Activated CD4-positive, alpha-beta memory T cell treated with anti-CD3 and anti-CD28 coated beads, Interleukin-2, amount 10 ng/mL, durations not matched to agents 7 days and 5 days (primary cell): Measurements from ENCODE around the gene NSMCE1. TPM values are rescaled to one million over a fixed set of nuclear protein-coding genes. Genes with fewer than 3 reads are reported as not detected.
A peak's percentile ranks its signal among the peaks of the same experiment; 100 is the strongest.

ENCODE experiments used
- CTCF ChIA-PET: fragments of 350-600 bp; sonication (Branson Sonifier 250); formaldehyde crosslinking; loops from one replicate; lab custom pipeline; 2021; ENCODE audit warnings: antibody characterized with exemption, inconsistent platforms; lab: Charles Lee
- POLR2A ChIA-PET: fragments of 350-600 bp; sonication (Branson Sonifier 250); formaldehyde crosslinking; loops from one replicate; lab custom pipeline; 2021; ENCODE audit warnings: antibody characterized with exemption; lab: Charles Lee
- DNase-seq: peaks from one replicate; pipeline ENCODE4 v3.0.0-alpha.2; 2020
- H3K27ac Mint-ChIP-seq: one replicate; pipeline ENCODE4 v1.8.0; 2021; ENCODE audit warnings: mild to moderate bottlenecking, mixed read lengths
- H3K27me3 Mint-ChIP-seq: one replicate; pipeline ENCODE4 v1.8.0; 2021; ENCODE audit warnings: mixed read lengths
- H3K36me3 Mint-ChIP-seq: one replicate; pipeline ENCODE4 v1.8.0; 2021; ENCODE audit warnings: low read depth, mixed read lengths
- H3K4me1 Mint-ChIP-seq: one replicate; pipeline ENCODE4 v1.8.0; 2021; ENCODE audit warnings: mixed read lengths
- H3K4me3 Mint-ChIP-seq: one replicate; pipeline ENCODE4 v1.8.0; 2021; ENCODE audit warnings: mild to moderate bottlenecking, mixed read lengths
- H3K9me3 Mint-ChIP-seq: one replicate; pipeline ENCODE4 v1.8.0; 2021; ENCODE audit warnings: mixed read lengths
- total RNA-seq, 2 experiments: library from RNA; stranded (reverse); gene quantifications; one replicate each; pipeline ENCODE4 v1.2.3, GENCODE V29; 2021

Gene NSMCE1
- total RNA-seq, 2 experiments from 2014 or later: 100 to 106 TPM

DNA sequence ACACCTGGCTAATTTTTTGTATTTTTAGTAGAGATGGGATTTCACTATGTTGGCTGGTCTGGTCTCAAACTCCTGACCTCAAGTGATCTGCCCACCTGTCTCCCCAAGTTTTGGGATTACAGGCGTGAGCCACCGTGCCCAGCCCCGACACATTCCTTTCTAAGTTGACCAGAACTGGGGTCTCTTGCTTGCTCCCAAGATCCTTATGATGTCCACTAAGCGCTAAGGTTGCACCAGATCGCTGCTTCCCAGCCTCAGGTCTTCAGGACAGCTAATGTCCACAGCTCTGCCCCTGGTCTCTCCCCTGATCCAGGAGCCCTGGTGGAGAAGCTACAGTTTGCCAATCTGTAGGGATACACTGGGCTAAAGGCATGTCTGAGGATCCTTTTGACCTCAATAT lies 29.5 kb downstream of the NSMCE1 start:
- no peak for DNase-seq

DNA sequence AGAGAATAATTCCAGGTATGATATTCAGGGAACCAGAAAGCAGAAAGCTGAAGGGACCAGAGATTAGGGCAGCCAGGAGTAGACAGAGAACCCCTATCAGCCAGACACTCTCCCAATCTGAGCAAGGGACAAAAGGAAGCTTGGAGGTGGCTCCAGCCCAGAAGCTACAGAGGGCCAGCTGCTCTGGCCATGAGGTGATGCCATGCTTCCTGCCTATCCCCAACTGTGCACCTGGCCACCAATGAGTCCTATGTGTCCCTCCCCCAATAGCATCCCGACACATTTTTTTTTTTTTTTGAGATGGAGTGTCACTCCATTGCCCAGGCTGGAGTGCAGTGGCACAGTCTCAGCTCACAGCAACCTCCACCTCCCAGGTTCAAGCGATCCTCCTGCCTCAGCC lies 30.0 kb downstream of the NSMCE1 start:
- Mint-ChIP-seq H3K27ac (peak overlapping the region; percentile 100), H3K27me3 (no peaks in the 10 kb centered on the region), H3K36me3 (peaks cover 50% of the 10 kb centered on the region), H3K9me3 (no peaks in the 10 kb centered on the region), H3K4me1 (peaks cover 87% of the 10 kb centered on the region), H3K4me3 (no peak overlapping the region)
- POLR2A ChIA-PET: interaction anchor here (1.1 to 14.5 kb wide), 8 partner anchors 11 to 135 kb away, joined by 3 to 448 read pairs (median 29); partner anchors contain the start of genes IL4R, KDM8 and NSMCE1
- DNase-seq: no peak
- CTCF ChIA-PET: interaction anchor here (0.5 to 6.5 kb wide), 2 partner anchors 80 to 1773 kb away, joined by 3 to 146 read pairs; no protein-coding TSS in a partner anchor

More for the DNA sequence above, 29.5 kb downstream of the NSMCE1 start:
- ChIA-PET CTCF (interaction anchor here (0.5 to 6.5 kb wide), 3 partner anchors 9 to 1772 kb away, joined by 3 to 146 read pairs (median 3); no protein-coding TSS in a partner anchor), POLR2A (interaction anchor here (1.0 to 14.5 kb wide), 10 partner anchors 11 to 135 kb away, joined by 3 to 448 read pairs (median 6); partner anchors contain the start of genes IL4R, KDM8 and NSMCE1)
- peak overlapping the region; percentile 100 for H3K27ac Mint-ChIP-seq
- no peaks in the 10 kb centered on the region for H3K27me3 Mint-ChIP-seq
- peaks cover 50% of the 10 kb centered on the region for H3K36me3 Mint-ChIP-seq
- no peak overlapping the region for H3K4me3 Mint-ChIP-seq
- peaks cover 87% of the 10 kb centered on the region for H3K4me1 Mint-ChIP-seq
- H3K9me3 Mint-ChIP-seq: no peaks in the 10 kb centered on the region

- Mint-ChIP-seq H3K4me3 (peak overlapping the region; percentile 60), H3K4me1 (peaks cover 88% of the 10 kb centered on the region), H3K27ac (peak overlapping the region; percentile 100), H3K36me3 (peaks cover 52% of the 10 kb centered on the region), H3K27me3 (no peaks in the 10 kb centered on the region), H3K9me3 (no peaks in the 10 kb centered on the region)
- DNase-seq: no peak
- ChIA-PET CTCF (interaction anchor here (0.7 to 6.5 kb wide), 4 partner anchors 27 to 81 kb away, joined by 3 to 146 read pairs (median 39); no protein-coding TSS in a partner anchor), POLR2A (interaction anchor here (1.0 to 14.5 kb wide), 13 partner anchors 12 to 164 kb away, joined by 3 to 448 read pairs (median 7); partner anchors contain the start of genes IL21R, IL4R, KDM8 and NSMCE1)
Measured at GRCh38 chr16:27238016-27238587, 30.5 kb downstream of the NSMCE1 start.

- Mint-ChIP-seq H3K4me3 (peak overlapping the region; percentile 60), H3K4me1 (peaks cover 88% of the 10 kb centered on the region), H3K36me3 (peaks cover 59% of the 10 kb centered on the region), H3K9me3 (no peaks in the 10 kb centered on the region), H3K27me3 (no peaks in the 10 kb centered on the region), H3K27ac (peak overlapping the region; percentile 100)
- ChIA-PET CTCF (interaction anchor here (0.7 to 6.5 kb wide), 10 partner anchors 13 to 131 kb away, joined by 3 to 146 read pairs (median 4); partner anchors contain the start of gene KDM8), POLR2A (interaction anchor here (0.7 to 14.5 kb wide), 21 partner anchors 12 to 170 kb away, joined by 3 to 448 read pairs (median 7); partner anchors contain the start of genes IL21R, IL4R, KDM8 and NSMCE1)
- peak; percentile 82 for DNase-seq
Measured at GRCh38 chr16:27237219-27238015, 31.2 kb downstream of the NSMCE1 start.

GRCh38 chr16:27236635-27237218 lies 31.8 kb downstream of the NSMCE1 start:
- Mint-ChIP-seq H3K36me3 (peaks cover 62% of the 10 kb centered on the region), H3K9me3 (no peaks in the 10 kb centered on the region), H3K27ac (peak overlapping the region; percentile 100), H3K4me1 (peaks cover 90% of the 10 kb centered on the region), H3K4me3 (peak overlapping the region; percentile 60), H3K27me3 (no peaks in the 10 kb centered on the region)
- DNase-seq: no peak
- ChIA-PET CTCF (interaction anchor here (0.7 to 6.5 kb wide), 13 partner anchors 14 to 132 kb away, joined by 3 to 146 read pairs (median 4); partner anchors contain the start of gene KDM8), POLR2A (interaction anchor here (0.7 to 14.5 kb wide), 23 partner anchors 13 to 210 kb away, joined by 3 to 448 read pairs (median 7); partner anchors contain the start of genes IL21R, IL4R, KDM8 and NSMCE1)

- CTCF ChIA-PET: interaction anchor here (0.9 to 6.5 kb wide), 25 partner anchors 8 to 219 kb away, joined by 3 to 146 read pairs (median 8); partner anchors contain the start of gene KDM8
Measured at GRCh38 chr16:27235938-27236245, 32.7 kb downstream of the NSMCE1 start.

GRCh38 chr16:27235055-27235937 lies 33.3 kb downstream of the NSMCE1 start:
- peaks cover 98% of the 10 kb centered on the region for H3K4me1 Mint-ChIP-seq
- H3K27me3 Mint-ChIP-seq: no peaks in the 10 kb centered on the region
- peaks cover 60% of the 10 kb centered on the region for H3K36me3 Mint-ChIP-seq
- ChIA-PET POLR2A (interaction anchor here (0.6 to 14.5 kb wide), 46 partner anchors 13 to 1062 kb away, joined by 3 to 448 read pairs (median 5); partner anchors contain the start of genes IL21R, IL4R, KDM8 and NSMCE1), CTCF (interaction anchor here (0.5 to 6.5 kb wide), 47 partner anchors 9 to 220 kb away, joined by 3 to 146 read pairs (median 5); partner anchors contain the start of genes KDM8 and NSMCE1)
- peak; percentile 96 for DNase-seq
- H3K9me3 Mint-ChIP-seq: no peaks in the 10 kb centered on the region
- H3K27ac Mint-ChIP-seq: peak overlapping the region; percentile 100
- H3K4me3 Mint-ChIP-seq: peak overlapping the region; percentile 67

More at GRCh38 chr16:27235938-27236245, 32.7 kb downstream of the NSMCE1 start:
- Mint-ChIP-seq H3K4me3 (no peak overlapping the region), H3K36me3 (peaks cover 57% of the 10 kb centered on the region), H3K4me1 (peaks cover 92% of the 10 kb centered on the region), H3K27ac (peak overlapping the region; percentile 100), H3K27me3 (no peaks in the 10 kb centered on the region), H3K9me3 (no peaks in the 10 kb centered on the region)
- no peak for DNase-seq
- POLR2A ChIA-PET: interaction anchor here (0.8 to 14.5 kb wide), 30 partner anchors 14 to 1062 kb away, joined by 3 to 448 read pairs (median 8); partner anchors contain the start of genes IL4R, KDM8 and NSMCE1

DNA sequence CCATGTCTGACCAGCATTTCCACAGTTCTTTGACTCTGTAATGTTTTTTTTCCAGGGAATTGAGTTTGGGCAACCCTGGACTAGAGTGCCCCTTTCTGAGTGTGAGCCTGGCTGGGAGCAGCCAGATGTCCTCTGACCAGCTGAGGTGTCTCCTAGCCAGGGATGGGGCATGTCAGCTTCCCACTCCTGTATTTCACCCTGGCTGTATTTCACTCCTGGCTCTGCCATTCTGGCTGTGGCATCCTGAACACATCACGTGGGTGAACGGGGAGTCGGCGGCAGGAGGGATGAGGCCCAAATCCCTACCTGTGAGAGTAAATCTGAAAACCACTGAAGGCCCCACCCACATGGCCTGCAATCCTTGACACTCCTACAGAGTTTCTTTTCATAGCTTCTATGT lies 34.0 kb downstream of the NSMCE1 start:
- POLR2A ChIA-PET: interaction anchor here (0.6 to 14.5 kb wide), 39 partner anchors 9 to 222 kb away, joined by 3 to 448 read pairs (median 6); partner anchors contain the start of genes IL21R, IL4R, KDM8 and NSMCE1
- DNase-seq: no peak

DNA sequence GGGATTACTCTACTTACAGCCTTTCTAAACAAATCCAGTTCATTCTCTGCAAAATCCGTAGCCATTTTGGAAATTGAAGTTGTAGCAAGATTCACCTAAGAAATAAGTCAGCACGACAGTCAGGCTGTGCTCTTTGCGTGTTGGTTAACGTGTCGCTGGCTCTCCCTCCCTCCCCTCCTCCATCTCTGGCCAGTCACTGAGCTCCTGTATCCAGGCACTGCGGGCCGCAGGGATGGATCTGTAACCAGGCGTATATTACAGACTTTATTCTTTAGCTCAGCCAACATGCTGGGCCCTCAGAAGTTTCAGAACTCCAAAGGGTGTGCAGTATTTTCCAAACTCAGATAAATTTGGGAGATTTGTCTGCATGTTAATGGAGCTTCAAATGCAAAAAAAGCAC lies 34.4 kb downstream of the NSMCE1 start:
- peaks cover 98% of the 10 kb centered on the region for H3K4me1 Mint-ChIP-seq
- POLR2A ChIA-PET: interaction anchor here (0.7 to 14.5 kb wide), 31 partner anchors 9 to 213 kb away, joined by 3 to 448 read pairs (median 9); partner anchors contain the start of genes IL21R, IL4R, KDM8 and NSMCE1
- CTCF ChIA-PET: interaction anchor here (0.9 to 6.5 kb wide), 32 partner anchors 9 to 213 kb away, joined by 3 to 146 read pairs (median 6); partner anchors contain the start of genes KDM8 and NSMCE1
- H3K9me3 Mint-ChIP-seq: no peaks in the 10 kb centered on the region
- DNase-seq: no peak
- H3K36me3 Mint-ChIP-seq: peaks cover 55% of the 10 kb centered on the region
- peak overlapping the region; percentile 67 for H3K4me3 Mint-ChIP-seq
- peak overlapping the region; percentile 100 for H3K27ac Mint-ChIP-seq
- no peaks in the 10 kb centered on the region for H3K27me3 Mint-ChIP-seq

More for the DNA sequence above, 34.0 kb downstream of the NSMCE1 start:
- Mint-ChIP-seq H3K4me1 (peaks cover 98% of the 10 kb centered on the region), H3K27ac (peak overlapping the region; percentile 100), H3K4me3 (peak overlapping the region; percentile 67), H3K9me3 (no peaks in the 10 kb centered on the region), H3K27me3 (no peaks in the 10 kb centered on the region), H3K36me3 (peaks cover 55% of the 10 kb centered on the region)
- CTCF ChIA-PET: interaction anchor here (0.9 to 6.5 kb wide), 41 partner anchors 9 to 218 kb away, joined by 3 to 146 read pairs (median 5); partner anchors contain the start of genes KDM8 and NSMCE1

GRCh38 chr16:27233731-27234130 lies 34.8 kb downstream of the NSMCE1 start:
- ChIA-PET CTCF (interaction anchor here (1.1 to 6.5 kb wide), 18 partner anchors 8 to 141 kb away, joined by 3 to 146 read pairs (median 12); partner anchors contain the start of gene KDM8), POLR2A (interaction anchor here (0.7 to 14.5 kb wide), 19 partner anchors 8 to 193 kb away, joined by 3 to 448 read pairs (median 10); partner anchors contain the start of genes IL21R, IL4R, KDM8 and NSMCE1)
- peaks cover 97% of the 10 kb centered on the region for H3K4me1 Mint-ChIP-seq
- peak overlapping the region; percentile 100 for H3K27ac Mint-ChIP-seq
- DNase-seq: no peak
- H3K36me3 Mint-ChIP-seq: peaks cover 56% of the 10 kb centered on the region
- no peaks in the 10 kb centered on the region for H3K9me3 Mint-ChIP-seq
- H3K4me3 Mint-ChIP-seq: peak overlapping the region; percentile 67
- H3K27me3 Mint-ChIP-seq: no peaks in the 10 kb centered on the region
